ENCODE measurements around the gene BMAL1. TPM values are rescaled to one million over a fixed set of nuclear protein-coding genes. Genes with fewer than 3 reads are reported as not detected.

BMAL1 gene
- total and polyA plus RNA-seq, 9 donors, result 17.7 to 53.4 (median 24.8) TPM

- 79 to 95% (median 90%) methylated on average over 3 of the region's 3 CpGs for WGBS, 3 donors
These were observed 2.6 kb downstream of the BMAL1 start for GRCh38 chr11:13280092-13280722.

GRCh38 chr11:13280777-13281176 is 3.2 kb downstream of the BMAL1 start:
- no peak for DNase-seq
- 85 to 88% (median 86%) methylated on average over 3 of the region's 3 CpGs for WGBS, 3 donors
- Histone ChIP-seq H3K27me3 (no peaks in the 10 kb centered on the region), H3K4me1 (ENCODE audit: insufficient read depth) (peaks cover 5% of the 10 kb centered on the region), H3K36me3 (no peaks in the 10 kb centered on the region), H3K4me3 (no peak overlapping the region), H3K27ac (no peak overlapping the region), H3K9me3 (no peaks in the 10 kb centered on the region)
- intact Hi-C loops (cut with DNase I), result loop anchor here in 2 of 4 donors (5.0 to 10.0 kb wide), 2 partner anchors 54 to 57 kb away; no protein-coding TSS in a partner anchor
- TF ChIP-seq CTCF (IDR thresholded peaks at IDR 0.05) (no peak), POLR2A (IDR thresholded peaks at IDR 0.05) (no peak)

More at GRCh38 chr11:13280092-13280722, 2.6 kb downstream of the BMAL1 start:
- Histone ChIP-seq H3K27ac (no peak overlapping the region), H3K4me1 (ENCODE audit: insufficient read depth) (peaks cover 5% of the 10 kb centered on the region), H3K27me3 (no peaks in the 10 kb centered on the region), H3K36me3 (no peaks in the 10 kb centered on the region), H3K9me3 (no peaks in the 10 kb centered on the region), H3K4me3 (no peak overlapping the region)
- TF ChIP-seq CTCF (IDR thresholded peaks at IDR 0.05) (no peak), POLR2A (IDR thresholded peaks at IDR 0.05) (no peak), EP300 (IDR thresholded peaks at IDR 0.05) (no peak)
- intact Hi-C loops (cut with DNase I), result loop anchor here in 2 of 4 donors (5.0 to 10.0 kb wide), 2 partner anchors 55 to 57 kb away; no protein-coding TSS in a partner anchor
- DNase-seq, result no peak

- Histone ChIP-seq H3K27me3 (no peaks in the 10 kb centered on the region), H3K36me3 (no peaks in the 10 kb centered on the region), H3K27ac (no peak overlapping the region), H3K4me3 (no peak overlapping the region), H3K4me1 (ENCODE audit: insufficient read depth) (peaks cover 5% of the 10 kb centered on the region), H3K9me3 (no peaks in the 10 kb centered on the region)
- no peak for DNase-seq
- WGBS, 3 donors, result 78 to 96% (median 82%) methylated on average over 4 of the region's 4 CpGs
- intact Hi-C loops (cut with DNase I), result loop anchor here in 2 of 4 donors (5.0 to 10.0 kb wide), 2 partner anchors 51 to 54 kb away; no protein-coding TSS in a partner anchor
- TF ChIP-seq CTCF (IDR thresholded peaks at IDR 0.05) (no peak), POLR2A (IDR thresholded peaks at IDR 0.05) (no peak), EP300 (IDR thresholded peaks at IDR 0.05) (no peak)
These were observed 6.0 kb downstream of the BMAL1 start for GRCh38 chr11:13283636-13284035.

GRCh38 chr11:13284776-13285588 is 7.4 kb downstream of the BMAL1 start:
- 73 to 87% (median 86%) methylated on average over 11 of the region's 11 CpGs for WGBS, 3 donors
- Histone ChIP-seq H3K9me3 (no peaks in the 10 kb centered on the region), H3K27ac (no peak overlapping the region), H3K4me3 (no peak overlapping the region), H3K4me1 (ENCODE audit: insufficient read depth) (peaks cover 4% of the 10 kb centered on the region), H3K36me3 (no peaks in the 10 kb centered on the region), H3K27me3 (no peaks in the 10 kb centered on the region)
- intact Hi-C loops (cut with DNase I), result loop anchor here in 2 of 4 donors (5.0 to 10.0 kb wide), 2 partner anchors 50 to 52 kb away; no protein-coding TSS in a partner anchor
- TF ChIP-seq EP300 (IDR thresholded peaks at IDR 0.05) (no peak), CTCF (IDR thresholded peaks at IDR 0.05) (no peak), POLR2A (IDR thresholded peaks at IDR 0.05) (no peak)
- no peak for DNase-seq
